Endothelial cell of umbilical vein (primary cell): ENCODE data around the gene EBF4.

ENCODE experiments used
- JUN ChIP-seq: IDR thresholded peaks from 2 replicates; pipeline ENCODE4 v1.6.1; 2011; ENCODE audit warnings: borderline replicate concordance, low read depth; ENCODE audit not compliant: insufficient read length, insufficient read depth
- MAX ChIP-seq: IDR thresholded peaks from 2 replicates; pipeline ENCODE4 v1.6.1; 2011; ENCODE audit not compliant: insufficient read depth, insufficient read length
- MYC ChIP-seq: IDR thresholded peaks from one replicate; pipeline ENCODE4 v1.6.1; 2011; ENCODE audit warnings: mild to moderate bottlenecking, low read depth, low read length
- POLR2A ChIP-seq: IDR thresholded peaks from 2 replicates; pipeline ENCODE4 v1.6.1; 2012; ENCODE audit warnings: low read depth, mild to moderate bottlenecking, control low read depth, low read length
- POLR2AphosphoS5 ChIP-seq: IDR thresholded peaks from 2 replicates; pipeline ENCODE4 v1.6.1; 2012; ENCODE audit warnings: low read depth, mild to moderate bottlenecking, control low read depth, low read length, moderate library complexity; ENCODE audit not compliant: insufficient read depth
- TF ChIP-seq, protein P1 (sequence below), 2 donors: IDR thresholded peaks; 1 replicate in 1 of 2; 2 replicates in 1 of 2; pipeline ENCODE4 v1.5.1; 2011; ENCODE audit warnings: low read length in 2 of 2, mild to moderate bottlenecking in 2 of 2, moderate library complexity in 2 of 2, control low read depth in 1 of 2, inconsistent platforms in 1 of 2, low read depth in 1 of 2; ENCODE audit not compliant: insufficient read depth in 1 of 2; ENCODE audit errors: extremely low read depth in 1 of 2

GRCh38 chr20:2767768-2768631 lies 75.4 kb downstream of the EBF4 start:
- TF ChIP-seq MAX (no peak), POLR2AphosphoS5 (no peak), POLR2A (no peak), JUN (no peak), MYC (no peak)
- TF ChIP-seq, protein P1, sequence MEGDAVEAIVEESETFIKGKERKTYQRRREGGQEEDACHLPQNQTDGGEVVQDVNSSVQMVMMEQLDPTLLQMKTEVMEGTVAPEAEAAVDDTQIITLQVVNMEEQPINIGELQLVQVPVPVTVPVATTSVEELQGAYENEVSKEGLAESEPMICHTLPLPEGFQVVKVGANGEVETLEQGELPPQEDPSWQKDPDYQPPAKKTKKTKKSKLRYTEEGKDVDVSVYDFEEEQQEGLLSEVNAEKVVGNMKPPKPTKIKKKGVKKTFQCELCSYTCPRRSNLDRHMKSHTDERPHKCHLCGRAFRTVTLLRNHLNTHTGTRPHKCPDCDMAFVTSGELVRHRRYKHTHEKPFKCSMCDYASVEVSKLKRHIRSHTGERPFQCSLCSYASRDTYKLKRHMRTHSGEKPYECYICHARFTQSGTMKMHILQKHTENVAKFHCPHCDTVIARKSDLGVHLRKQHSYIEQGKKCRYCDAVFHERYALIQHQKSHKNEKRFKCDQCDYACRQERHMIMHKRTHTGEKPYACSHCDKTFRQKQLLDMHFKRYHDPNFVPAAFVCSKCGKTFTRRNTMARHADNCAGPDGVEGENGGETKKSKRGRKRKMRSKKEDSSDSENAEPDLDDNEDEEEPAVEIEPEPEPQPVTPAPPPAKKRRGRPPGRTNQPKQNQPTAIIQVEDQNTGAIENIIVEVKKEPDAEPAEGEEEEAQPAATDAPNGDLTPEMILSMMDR (IDR thresholded peaks at IDR 0.05; ENCODE audit: extremely low read depth in 1 of 2, insufficient read depth in 1 of 2, low read depth in 1 of 2, low read length in 2 of 2): no peak
